OCI-LY7 (cell line): ENCODE data around the gene TSSK6. TPM values are rescaled to one million over a fixed set of nuclear protein-coding genes. Genes with fewer than 3 reads are reported as not detected.

ENCODE experiments used
- BruUV-seq: library from RNA; stranded (reverse); fragments of 400-500 nt; replicated peaks from 2 replicates; lab custom pipeline; 2021; lab: Mats Ljungman, UMichigan
- CTCF ChIA-PET: fragments of 300-600 bp; sonication (Branson Sonifier 250); formaldehyde crosslinking; loops from one replicate; lab custom pipeline; 2022; ENCODE audit warnings: antibody characterized with exemption; ENCODE audit not compliant: unreplicated experiment; lab: Charles Lee
- POLR2A ChIA-PET: fragments of 300-600 bp; sonication (Branson Sonifier 250); formaldehyde crosslinking; loops from one replicate; lab custom pipeline; 2022; ENCODE audit warnings: antibody characterized with exemption; lab: Charles Lee
- DNase-seq: peaks from one replicate; pipeline ENCODE4 v3.0.0-alpha.2; 2015; ENCODE audit warnings: low spot score
- H2AFZ ChIP-seq: fragments of 200-600 bp; sonication (generic), shearing (Covaris generic); 2 replicates; pipeline ENCODE4 v1.6.1; 2014; ENCODE audit warnings: mild to moderate bottlenecking, antibody characterized with exemption, low read length, moderate library complexity
- H3K27ac ChIP-seq: fragments of 200-600 bp; sonication (generic); 2 replicates; pipeline ENCODE4 v1.5.1; 2014; ENCODE audit warnings: mixed run types, low read depth, mild to moderate bottlenecking, moderate library complexity, low read length, inconsistent platforms; ENCODE audit not compliant: poor library complexity, severe bottlenecking
- H3K36me3 ChIP-seq: fragments of 200-600 bp; sonication (generic); 2 replicates; pipeline ENCODE4 v1.6.1; 2014; ENCODE audit warnings: mild to moderate bottlenecking, antibody characterized with exemption, low read length, moderate library complexity, mixed read lengths; ENCODE audit not compliant: insufficient read depth
- H3K4me1 ChIP-seq: fragments of 200-600 bp; sonication (generic); 2 replicates; pipeline ENCODE4 v1.5.1; 2014; ENCODE audit warnings: mild to moderate bottlenecking, low read length; ENCODE audit not compliant: insufficient read depth, poor library complexity, severe bottlenecking
- H3K4me2 ChIP-seq: fragments of 200-600 bp; sonication (generic); 2 replicates; pipeline ENCODE4 v1.6.1; 2014; ENCODE audit warnings: mild to moderate bottlenecking, low read length
- H3K4me3 ChIP-seq: fragments of 200-600 bp; sonication (generic); 2 replicates; pipeline ENCODE4 v1.5.1; 2014; ENCODE audit warnings: mild to moderate bottlenecking, low read depth, low read length; ENCODE audit not compliant: poor library complexity, severe bottlenecking
- H3K79me2 ChIP-seq: fragments of 200-600 bp; sonication (generic); 2 replicates; pipeline ENCODE4 v1.6.1; 2016; ENCODE audit warnings: low read depth, mild to moderate bottlenecking, low read length, moderate library complexity, mixed read lengths; ENCODE audit not compliant: insufficient read depth
- H3K9me2 ChIP-seq: fragments of 200-600 bp; sonication (generic); 2 replicates; pipeline ENCODE4 v1.6.1; 2016; ENCODE audit warnings: mild to moderate bottlenecking, low read length, mixed read lengths; ENCODE audit not compliant: insufficient read depth
- H3K9me3 ChIP-seq: fragments of 200-600 bp; sonication (generic); 2 replicates; pipeline ENCODE4 v1.6.1; 2014; ENCODE audit warnings: mild to moderate bottlenecking, mixed run types, low read length, mixed read lengths
- H4K20me1 ChIP-seq: fragments of 200-600 bp; sonication (generic); 2 replicates; pipeline ENCODE4 v1.6.1; 2014; ENCODE audit warnings: mild to moderate bottlenecking, antibody characterized with exemption, low read length, moderate library complexity, mixed read lengths; ENCODE audit not compliant: insufficient read depth
- EZH2phosphoT487 ChIP-seq: fragments of 200-600 bp; sonication (generic); IDR thresholded peaks from 2 replicates; pipeline ENCODE4 v1.6.1; 2018; ENCODE audit warnings: low read depth, borderline replicate concordance, mild to moderate bottlenecking, mixed run types, antibody characterized with exemption, low read length, moderate library complexity, mixed read lengths
- intact Hi-C: fragments of 100-400 bp; cut with micrococcal nuclease; formaldehyde crosslinking; loops from one replicate; pipeline ENCODE4 v1.10.0; 2022; ENCODE audit not compliant: unreplicated experiment
- total RNA-seq, 2 experiments: library from RNA; depleted of rRNA in 1 of 2; stranded (reverse); fragments of >200 nt in 1 of 2; shearing (Covaris generic) in 1 of 2; gene quantifications; 2 replicates each; pipeline ENCODE4 v1.2.3, GENCODE V29; 2014 to 2022
- TF ChIP-seq, protein P1 (sequence below): fragments of 200-600 bp; sonication (generic); conservative IDR thresholded peaks from 2 replicates; pipeline ENCODE4 v1.5.1; 2014; ENCODE audit warnings: mild to moderate bottlenecking, antibody characterized with exemption, low read length, moderate library complexity, mixed read lengths

The TSSK6 gene
- total RNA-seq, 2 experiments from 2014 or later: 6.4 to 10.5 TPM

DNA sequence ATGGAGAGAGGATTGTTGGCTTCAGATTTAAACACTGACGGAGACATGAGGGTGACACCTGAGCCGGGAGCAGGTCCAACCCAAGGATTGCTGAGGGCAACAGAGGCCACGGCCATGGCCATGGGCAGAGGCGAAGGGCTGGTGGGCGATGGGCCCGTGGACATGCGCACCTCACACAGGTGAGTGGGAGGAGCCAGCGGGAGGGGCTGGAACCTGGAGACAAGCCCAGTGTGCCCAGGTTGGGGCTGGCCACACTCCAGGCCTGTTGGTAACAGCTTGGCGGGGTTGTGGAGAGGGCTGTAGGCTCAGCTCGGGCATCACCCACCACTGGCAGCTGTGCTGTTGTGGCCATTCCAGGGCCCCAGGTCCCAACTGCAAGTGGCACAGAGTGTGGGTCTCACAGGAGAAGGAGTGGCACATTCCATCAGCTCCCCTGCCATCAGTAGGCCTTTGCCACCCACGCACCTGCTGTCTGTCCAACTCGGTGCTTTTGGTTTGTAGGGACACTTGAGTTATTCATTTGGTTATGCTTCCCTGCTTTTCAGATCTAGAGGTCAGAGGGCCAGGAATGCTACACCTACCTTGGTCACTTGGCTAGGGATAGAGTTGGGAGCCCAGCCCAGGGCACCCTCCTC, 49.8 kb downstream of the TSSK6 start:
- no peaks in the 10 kb centered on the region for H4K20me1 ChIP-seq
- BruUV-seq: no TSS peak
- no peak overlapping the region for H3K27ac ChIP-seq
- peaks cover 13% of the 10 kb centered on the region for H3K4me1 ChIP-seq
- no peak overlapping the region for H2AFZ ChIP-seq
- H3K36me3 ChIP-seq: peaks cover 73% of the 10 kb centered on the region
- ChIA-PET POLR2A (no interaction called here), CTCF (interaction anchor here (0.5 kb wide), 1 partner anchor 47 kb away, joined by 3 read pairs; no protein-coding TSS in a partner anchor)
- H3K9me3 ChIP-seq: peaks cover 23% of the 10 kb centered on the region
- TF ChIP-seq EZH2phosphoT487: no peak
- TF ChIP-seq, protein P1, sequence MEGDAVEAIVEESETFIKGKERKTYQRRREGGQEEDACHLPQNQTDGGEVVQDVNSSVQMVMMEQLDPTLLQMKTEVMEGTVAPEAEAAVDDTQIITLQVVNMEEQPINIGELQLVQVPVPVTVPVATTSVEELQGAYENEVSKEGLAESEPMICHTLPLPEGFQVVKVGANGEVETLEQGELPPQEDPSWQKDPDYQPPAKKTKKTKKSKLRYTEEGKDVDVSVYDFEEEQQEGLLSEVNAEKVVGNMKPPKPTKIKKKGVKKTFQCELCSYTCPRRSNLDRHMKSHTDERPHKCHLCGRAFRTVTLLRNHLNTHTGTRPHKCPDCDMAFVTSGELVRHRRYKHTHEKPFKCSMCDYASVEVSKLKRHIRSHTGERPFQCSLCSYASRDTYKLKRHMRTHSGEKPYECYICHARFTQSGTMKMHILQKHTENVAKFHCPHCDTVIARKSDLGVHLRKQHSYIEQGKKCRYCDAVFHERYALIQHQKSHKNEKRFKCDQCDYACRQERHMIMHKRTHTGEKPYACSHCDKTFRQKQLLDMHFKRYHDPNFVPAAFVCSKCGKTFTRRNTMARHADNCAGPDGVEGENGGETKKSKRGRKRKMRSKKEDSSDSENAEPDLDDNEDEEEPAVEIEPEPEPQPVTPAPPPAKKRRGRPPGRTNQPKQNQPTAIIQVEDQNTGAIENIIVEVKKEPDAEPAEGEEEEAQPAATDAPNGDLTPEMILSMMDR: no peak
- intact Hi-C loops: no loop called here
- H3K4me2 ChIP-seq: no peak overlapping the region
- no peak for DNase-seq
- H3K9me2 ChIP-seq: no peaks in the 10 kb centered on the region
- no peak overlapping the region for H3K4me3 ChIP-seq
- H3K79me2 ChIP-seq: peaks cover 43% of the 10 kb centered on the region

DNA sequence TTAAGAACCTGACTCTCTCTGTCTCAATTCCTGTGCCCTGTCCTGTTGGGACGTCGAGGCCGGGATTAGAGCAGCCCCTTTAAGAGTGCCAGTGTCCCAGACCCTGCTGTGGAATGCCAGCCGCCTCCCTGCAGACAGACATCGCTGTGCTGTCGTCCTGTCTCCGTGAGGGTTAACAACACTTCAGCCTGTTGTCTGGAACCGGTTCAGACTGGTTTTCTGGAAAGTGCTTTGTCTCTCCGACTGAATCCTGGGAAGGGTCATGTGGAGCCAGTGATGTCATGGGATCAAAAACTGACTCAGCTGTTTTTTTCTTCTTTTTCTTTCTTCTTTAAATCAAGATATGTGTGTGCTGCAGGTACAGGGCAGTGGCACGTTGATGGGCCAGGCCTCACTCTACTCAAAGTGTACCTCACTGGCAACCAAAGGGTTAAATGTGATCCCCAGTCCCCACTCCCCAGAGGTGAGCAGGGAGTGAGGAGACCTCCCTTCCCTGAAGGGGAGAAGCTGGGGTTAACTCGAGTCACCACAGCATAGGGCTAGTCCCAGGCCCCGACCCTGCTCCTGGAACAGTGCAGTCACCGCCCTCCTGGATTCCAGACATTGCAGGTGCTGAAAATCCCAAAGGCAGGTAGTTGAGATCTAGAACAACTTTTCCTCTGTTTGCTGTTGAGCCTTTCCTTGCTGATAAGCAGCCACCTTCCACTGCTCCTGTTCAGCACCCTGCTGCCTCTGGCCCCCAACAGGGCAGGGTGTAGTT, 50.8 kb downstream of the TSSK6 start:
- no peak overlapping the region for H2AFZ ChIP-seq
- H3K9me3 ChIP-seq: peaks cover 19% of the 10 kb centered on the region
- ChIA-PET POLR2A (no interaction called here), CTCF (no interaction called here)
- BruUV-seq: no TSS peak
- no peak overlapping the region for H3K27ac ChIP-seq
- DNase-seq: no peak
- H3K4me3 ChIP-seq: no peak overlapping the region
- intact Hi-C loops: no loop called here
- peaks cover under 1% of the 10 kb centered on the region; the same call in 1 of the 2 replicates for H4K20me1 ChIP-seq
- TF ChIP-seq, protein P1: no peak
- no peak for TF ChIP-seq EZH2phosphoT487
- H3K36me3 ChIP-seq: peaks cover 63% of the 10 kb centered on the region
- peaks cover 23% of the 10 kb centered on the region for H3K4me1 ChIP-seq
- peaks cover 50% of the 10 kb centered on the region for H3K79me2 ChIP-seq
- no peak overlapping the region for H3K4me2 ChIP-seq
- H3K9me2 ChIP-seq: no peaks in the 10 kb centered on the region

Other genes with a start within 250 kb of the TSSK6 start
- not detected in 2 replicates for gene TM6SF2, start 242.2 kb downstream of the TSSK6 start, total RNA-seq (2014; rRNA removed; shearing (Covaris generic))
- gene TM6SF2, start 242.2 kb downstream of the TSSK6 start, total RNA-seq (2022): not detected in 2 replicates
- gene SUGP1, start 195.0 kb downstream of the TSSK6 start, total RNA-seq (2014; rRNA removed; shearing (Covaris generic)): 34.6 and 37.9 TPM in 2 replicates
- gene SUGP1, start 195.0 kb downstream of the TSSK6 start, total RNA-seq (2022): 61.4 and 64.2 TPM in 2 replicates
- gene MAU2, start 194.7 kb downstream of the TSSK6 start, total RNA-seq (2014; rRNA removed; shearing (Covaris generic)): 31.9 and 58.7 TPM in 2 replicates
- gene MAU2, start 194.7 kb downstream of the TSSK6 start, total RNA-seq (2022): 81.7 and 103 TPM in 2 replicates
- gene GATAD2A, start 109.9 kb downstream of the TSSK6 start, total RNA-seq (2014; rRNA removed; shearing (Covaris generic)): 62.8 and 73.4 TPM in 2 replicates
- gene GATAD2A, start 109.9 kb downstream of the TSSK6 start, total RNA-seq (2022): 126 and 156 TPM in 2 replicates
- gene NDUFA13, start 677 bp upstream of the TSSK6 start, total RNA-seq (2014; rRNA removed; shearing (Covaris generic)): 275 and 320 TPM in 2 replicates
- 421 and 429 TPM in 2 replicates for gene NDUFA13, start 677 bp upstream of the TSSK6 start, total RNA-seq (2022)
- 5.4 and 6.9 TPM in 2 replicates for gene YJEFN3, start 13.4 kb upstream of the TSSK6 start, total RNA-seq (2014; rRNA removed; shearing (Covaris generic))
- gene YJEFN3, start 13.4 kb upstream of the TSSK6 start, total RNA-seq (2022): 35.3 and 35.8 TPM in 2 replicates
- 0.19 TPM in 1 of 2 replicates, not detected in the other for gene CILP2, start 22.7 kb upstream of the TSSK6 start, total RNA-seq (2014; rRNA removed; shearing (Covaris generic))
- 0.48 and 0.51 TPM in 2 replicates for gene CILP2, start 22.7 kb upstream of the TSSK6 start, total RNA-seq (2022)
- 5.1 and 6.7 TPM in 2 replicates for gene PBX4, start 103.1 kb upstream of the TSSK6 start, total RNA-seq (2014; rRNA removed; shearing (Covaris generic))
- gene PBX4, start 103.1 kb upstream of the TSSK6 start, total RNA-seq (2022): 4.6 and 5.0 TPM in 2 replicates
- 6.0 and 12.4 TPM in 2 replicates for gene LPAR2, start 112.7 kb upstream of the TSSK6 start, total RNA-seq (2014; rRNA removed; shearing (Covaris generic))
- 17.5 and 18.4 TPM in 2 replicates for gene LPAR2, start 112.7 kb upstream of the TSSK6 start, total RNA-seq (2022)
- 30.1 and 34.7 TPM in 2 replicates for gene GMIP, start 128.1 kb upstream of the TSSK6 start, total RNA-seq (2014; rRNA removed; shearing (Covaris generic))
- 41.6 and 48.7 TPM in 2 replicates for gene GMIP, start 128.1 kb upstream of the TSSK6 start, total RNA-seq (2022)
- 41.0 and 58.3 TPM in 2 replicates for gene ATP13A1, start 148.1 kb upstream of the TSSK6 start, total RNA-seq (2014; rRNA removed; shearing (Covaris generic))
- gene ATP13A1, start 148.1 kb upstream of the TSSK6 start, total RNA-seq (2022): 122 and 128 TPM in 2 replicates
- 83.8 and 85.6 TPM in 2 replicates for gene ZNF101, start 153.3 kb upstream of the TSSK6 start, total RNA-seq (2014; rRNA removed; shearing (Covaris generic))
- gene ZNF101, start 153.3 kb upstream of the TSSK6 start, total RNA-seq (2022): 66.6 and 87.0 TPM in 2 replicates
- gene ZNF14, start 217.6 kb upstream of the TSSK6 start, total RNA-seq (2014; rRNA removed; shearing (Covaris generic)): 4.5 and 8.7 TPM in 2 replicates
- 7.0 and 8.4 TPM in 2 replicates for gene ZNF14, start 217.6 kb upstream of the TSSK6 start, total RNA-seq (2022)